DMS114 treated with DMSO at 0.1 percent for 48 hours (cell line): Measurements from ENCODE around the gene DAGLA.

Experiments used
- DNase-seq: peaks from one replicate; lab custom pipeline; 2025; ENCODE audit not compliant: unreplicated experiment; lab: John Stamatoyannopoulos, UW

Gene DAGLA

GRCh38 chr11:61745781-61746441 lies 65.7 kb downstream of the DAGLA start:
- DNase-seq, result no peak

GRCh38 chr11:61746442-61747191 lies 66.4 kb downstream of the DAGLA start:
- DNase-seq, result no peak

GRCh38 chr11:61747192-61747966 lies 67.2 kb downstream of the DAGLA start:
- peak; percentile 53 for DNase-seq

DNA sequence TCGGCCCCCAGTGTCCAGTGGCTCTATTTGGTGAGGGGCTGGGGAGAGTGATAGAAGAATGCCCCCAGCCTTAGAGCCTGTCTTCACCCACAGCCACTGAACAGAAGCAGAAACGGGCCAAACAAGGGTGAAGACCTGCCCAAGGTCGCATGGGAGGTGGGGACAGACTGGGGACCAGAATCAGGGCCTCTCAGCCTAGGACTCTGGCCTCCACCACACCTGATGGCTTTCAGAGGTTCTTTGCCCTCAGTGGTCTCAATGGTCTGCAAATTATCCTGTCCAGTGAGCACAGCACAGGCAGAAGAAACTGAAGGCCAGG lies 67.7 kb downstream of the DAGLA start:
- DNase-seq, result no peak

- no peak for DNase-seq
These were observed 69.5 kb downstream of the DAGLA start for GRCh38 chr11:61749591-61750217.

GRCh38 chr11:61750631-61751273 lies 70.6 kb downstream of the DAGLA start:
- no peak for DNase-seq

DNA sequence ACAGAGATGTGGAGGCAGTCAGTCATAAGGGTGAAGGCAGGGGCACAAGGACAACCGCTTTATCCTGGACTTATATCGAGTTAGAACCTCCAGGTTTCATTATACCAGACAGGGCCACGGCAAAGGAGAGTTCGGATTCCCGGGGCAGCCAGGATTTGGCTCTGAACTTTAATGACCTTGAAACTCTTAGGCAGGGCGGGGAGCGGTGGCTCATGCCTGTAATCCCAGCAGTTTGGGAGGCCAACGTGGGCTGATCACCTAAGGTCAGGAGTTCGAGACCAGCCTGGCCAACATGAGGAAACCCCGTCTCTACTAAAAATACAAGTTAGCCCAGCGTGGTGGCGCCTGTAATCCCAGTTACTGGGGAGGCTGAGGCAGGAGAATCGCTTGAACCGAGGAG lies 71.2 kb downstream of the DAGLA start:
- no peak for DNase-seq

DNA sequence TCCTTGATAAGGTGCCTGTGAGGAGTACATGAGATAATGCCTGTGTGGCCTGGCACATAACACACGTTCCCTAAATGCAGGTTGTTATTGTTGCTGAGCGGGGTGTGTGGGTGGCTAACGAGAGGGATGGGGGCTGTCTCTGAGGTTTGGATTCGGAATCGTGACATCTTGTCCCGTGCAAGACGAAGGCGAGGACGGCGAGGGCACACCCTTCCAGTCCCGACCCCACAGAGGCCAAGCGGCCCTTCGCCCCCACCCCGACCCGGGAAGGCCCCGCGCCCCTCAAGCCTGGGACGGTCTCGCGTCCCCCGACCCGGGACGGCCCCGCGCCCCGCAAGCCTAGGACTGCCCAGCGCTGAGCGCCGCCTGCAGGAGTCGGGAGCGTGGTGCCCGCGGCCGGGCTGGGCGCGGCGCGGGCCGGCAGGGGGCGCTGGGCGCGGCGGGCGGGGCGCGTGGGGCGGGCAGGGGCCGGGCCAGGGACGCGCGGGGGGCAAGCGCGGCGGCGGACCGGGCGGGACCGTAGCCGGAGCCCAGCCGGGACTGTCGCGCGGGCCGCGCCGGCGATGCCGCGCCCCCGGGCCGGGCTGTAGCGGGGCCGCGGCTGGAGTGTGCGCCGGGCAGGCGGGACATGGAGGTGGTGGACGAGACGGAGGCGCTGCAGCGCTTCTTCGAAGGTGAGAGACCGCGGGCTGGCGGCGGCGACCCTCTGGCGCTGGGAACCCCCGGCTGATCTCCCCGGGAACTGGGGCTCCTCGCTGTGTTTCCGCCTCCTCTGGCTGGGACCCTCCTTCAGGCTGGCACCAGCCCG lies 72.1 kb downstream of the DAGLA start, which contains the start of gene MYRF:
MYRF (plus strand) TSS at position 520 of the 808 bp plus-strand sequence; CDS start at position 629, 109 bp downstream.
- DNase-seq, result no peak

DNA sequence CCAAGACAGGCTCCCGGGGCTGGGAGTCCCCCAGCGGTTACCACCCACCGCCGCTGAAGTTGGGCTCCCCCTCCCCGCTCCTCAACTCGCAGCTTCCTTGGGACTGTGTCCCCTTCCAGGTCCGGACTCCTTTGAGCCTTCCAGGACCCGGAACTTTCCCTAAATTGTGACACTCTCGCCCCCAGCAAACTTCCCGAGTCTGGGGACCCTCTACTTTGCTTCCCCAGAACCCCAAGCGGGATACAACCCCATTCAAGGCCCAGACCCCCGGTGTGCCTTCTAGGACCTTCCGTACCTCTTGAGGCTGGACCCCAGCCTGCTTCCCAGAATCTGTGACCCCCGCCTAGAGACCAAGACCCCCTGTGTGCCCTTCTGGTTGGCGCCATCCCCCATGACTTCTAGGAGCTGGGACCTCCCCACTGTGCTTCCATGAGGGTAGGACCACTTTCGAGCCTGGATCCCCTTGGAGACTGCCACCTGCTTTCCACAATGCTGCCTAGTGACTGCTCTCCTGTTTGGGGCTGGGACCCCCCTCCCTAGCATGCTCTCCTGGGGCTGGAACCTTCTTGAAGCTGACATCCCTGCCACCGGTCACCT lies 72.8 kb downstream of the DAGLA start:
- no peak for DNase-seq

DNA sequence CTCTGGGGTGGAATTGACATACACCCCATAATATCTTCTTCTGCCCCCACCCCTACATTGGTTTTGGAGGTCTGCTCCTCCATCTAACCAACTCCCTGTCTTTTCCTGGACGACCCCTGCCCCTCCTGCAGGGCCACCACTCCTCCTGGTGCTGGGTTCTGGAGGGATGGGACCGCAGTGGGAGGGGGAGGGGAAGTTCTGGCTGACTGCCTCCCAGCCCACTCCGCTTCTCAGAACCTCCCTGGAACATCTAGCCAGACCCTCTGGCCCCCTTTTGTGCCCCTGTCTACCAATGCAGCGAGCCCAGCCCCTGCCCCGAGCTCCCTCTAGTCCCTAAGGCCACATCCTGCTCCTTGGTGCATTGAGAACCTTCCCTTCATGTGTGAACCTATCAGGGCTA lies 73.5 kb downstream of the DAGLA start:
- DNase-seq, result no peak

GRCh38 chr11:61754534-61755482 lies 74.6 kb downstream of the DAGLA start:
- no peak for DNase-seq

DNA sequence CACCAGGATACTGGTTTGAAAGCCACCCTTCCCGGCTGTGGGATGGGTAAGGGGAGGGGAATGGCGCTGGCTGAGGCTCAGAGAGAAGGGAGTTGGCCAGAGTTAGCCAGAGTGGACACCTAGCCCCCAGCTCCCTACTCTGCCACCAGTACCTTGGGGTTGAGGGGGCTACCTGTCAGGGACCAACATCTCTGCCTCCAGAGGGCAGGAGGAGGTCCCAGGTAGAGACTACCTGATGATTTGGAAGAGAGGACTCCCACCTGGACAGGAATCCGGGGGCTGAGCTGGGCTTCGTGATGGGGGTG lies 75.9 kb downstream of the DAGLA start:
- DNase-seq, result no peak

GRCh38 chr11:61756452-61757212 lies 76.4 kb downstream of the DAGLA start:
- no peak for DNase-seq

DNA sequence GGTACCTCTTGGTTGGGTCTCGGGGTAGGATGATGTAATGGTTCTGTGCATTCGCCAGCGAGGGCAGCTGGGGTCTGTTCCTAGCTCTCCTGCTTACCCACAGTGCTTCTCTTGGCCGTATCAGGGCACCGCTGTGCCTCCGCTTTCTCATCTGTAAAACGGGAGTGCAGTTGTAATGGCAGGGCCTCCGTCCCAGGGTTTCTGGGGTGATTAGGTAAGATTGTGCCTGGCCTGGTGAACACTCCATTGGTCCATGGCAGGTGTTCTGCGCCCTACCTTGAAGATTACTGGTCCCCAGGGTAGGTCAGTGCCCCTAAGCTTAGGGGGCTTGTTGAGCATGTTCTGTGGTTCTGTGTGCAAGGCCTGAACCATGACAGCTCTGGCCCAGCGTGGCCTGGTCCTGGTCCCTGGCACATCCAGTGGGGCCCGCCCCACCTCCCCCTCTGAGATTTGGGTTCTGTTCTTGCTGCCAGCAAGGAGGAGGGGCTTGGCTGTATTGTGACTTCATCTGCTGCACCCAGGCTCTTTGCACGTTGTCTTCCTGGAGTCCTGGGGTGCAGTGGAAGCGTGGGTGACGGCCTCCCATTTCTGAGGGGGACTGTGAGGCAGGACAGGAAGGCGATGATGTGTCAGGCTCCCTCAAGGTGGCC lies 77.1 kb downstream of the DAGLA start:
- DNase-seq, result no peak

GRCh38 chr11:61760946-61761345 lies 80.8 kb downstream of the DAGLA start:
- DNase-seq, result no peak

GRCh38 chr11:61761440-61762222 lies 81.4 kb downstream of the DAGLA start:
- DNase-seq, result no peak

GRCh38 chr11:61762223-61762615 lies 82.0 kb downstream of the DAGLA start:
- DNase-seq, result no peak
